8988T (cell line): ENCODE measurements around the gene DLD.
"Not testable (repeated sequence)": the region's sequence is repeated elsewhere in the genome, so short reads cannot be mapped to it uniquely, and the experiment has no call there.

Experiments used
- DNase-seq: peaks from one replicate; pipeline ENCODE4 v3.0.0; 2011

The DLD gene

DNA sequence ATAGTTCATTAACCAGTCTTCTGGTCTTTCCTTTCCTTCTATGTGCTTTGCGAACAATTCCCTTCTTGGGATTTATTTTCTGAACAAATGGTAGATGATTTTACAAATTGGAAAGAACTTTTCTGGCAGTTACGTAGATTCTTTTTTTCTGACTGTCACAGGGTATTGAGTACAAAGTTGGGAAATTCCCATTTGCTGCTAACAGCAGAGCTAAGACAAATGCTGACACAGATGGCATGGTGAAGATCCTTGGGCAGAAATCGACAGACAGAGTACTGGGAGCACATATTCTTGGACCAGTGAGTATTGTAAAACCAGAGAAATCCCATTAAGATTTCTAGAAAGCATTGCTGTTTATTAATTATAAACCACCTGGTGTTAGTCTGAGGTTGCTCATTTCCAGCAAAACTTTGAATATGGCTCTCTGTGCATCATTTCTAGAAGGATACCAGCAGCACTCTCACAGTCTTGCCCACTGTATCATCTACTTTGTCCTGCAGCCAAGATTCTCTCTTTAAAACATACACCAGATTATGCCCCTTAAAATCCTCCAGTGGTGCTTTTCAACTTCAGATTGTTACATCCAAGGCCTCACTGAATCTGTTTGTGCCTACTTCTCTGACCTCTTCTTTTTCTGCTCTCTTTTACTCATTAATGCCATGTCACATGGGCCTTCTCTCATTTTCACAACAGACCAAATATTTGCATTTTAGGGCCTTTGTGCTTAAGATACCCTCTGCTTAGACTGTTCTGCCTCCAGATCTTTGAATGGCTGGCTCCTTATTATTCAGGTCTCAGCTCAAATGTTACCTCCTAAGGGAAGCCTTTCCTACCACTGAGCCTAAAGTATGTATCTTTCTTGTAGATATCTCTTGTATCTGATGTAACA lies 27.0 kb downstream of the DLD start:
- DNase-seq, result no peak

DNA sequence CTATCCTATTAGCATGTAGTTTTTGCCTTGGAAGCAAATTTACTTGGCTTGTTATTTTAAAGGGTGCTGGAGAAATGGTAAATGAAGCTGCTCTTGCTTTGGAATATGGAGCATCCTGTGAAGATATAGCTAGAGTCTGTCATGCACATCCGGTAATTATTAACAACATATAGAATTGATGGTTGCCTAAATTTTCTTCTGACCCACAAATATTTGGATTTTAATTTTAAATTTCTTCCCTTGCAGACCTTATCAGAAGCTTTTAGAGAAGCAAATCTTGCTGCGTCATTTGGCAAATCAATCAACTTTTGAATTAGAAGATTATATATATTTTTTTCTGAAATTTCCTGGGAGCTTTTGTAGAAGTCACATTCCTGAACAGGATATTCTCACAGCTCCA lies 28.0 kb downstream of the DLD start:
- no peak for DNase-seq

DNA sequence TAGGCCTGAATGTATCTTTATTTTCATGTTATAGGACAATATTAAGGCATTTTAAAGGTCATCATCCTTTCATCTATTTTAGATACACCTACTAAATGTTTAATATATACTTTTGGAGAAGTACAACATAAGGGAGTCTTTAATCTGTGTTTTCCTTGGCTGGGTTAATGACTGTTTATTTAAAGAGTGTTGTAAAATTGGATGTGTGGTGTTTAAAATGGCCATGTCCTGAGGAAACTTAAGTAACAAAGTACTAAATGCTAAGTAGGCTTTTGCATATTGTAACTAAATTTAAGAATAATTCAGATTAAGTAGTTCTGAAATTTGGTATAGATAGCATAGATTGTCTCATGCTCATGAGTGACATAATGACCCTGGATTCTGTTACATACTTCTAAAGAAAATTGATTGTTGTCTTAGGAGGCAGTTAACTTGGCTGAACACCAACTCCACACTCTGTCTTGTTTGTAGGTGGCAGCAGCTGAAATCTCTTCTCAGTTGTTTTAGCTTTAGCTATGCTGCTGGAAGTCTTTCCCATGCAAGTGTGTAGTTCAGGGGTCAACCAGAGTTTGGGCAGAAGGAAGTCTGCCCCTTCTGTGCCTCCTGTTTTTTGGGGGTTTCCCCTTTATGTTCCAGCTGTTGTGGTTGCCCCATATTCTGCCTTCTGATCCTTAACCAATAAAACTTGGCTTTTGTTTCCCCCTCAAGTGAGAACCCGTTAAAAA lies 29.2 kb downstream of the DLD start:
- DNase-seq, result no peak

DNA sequence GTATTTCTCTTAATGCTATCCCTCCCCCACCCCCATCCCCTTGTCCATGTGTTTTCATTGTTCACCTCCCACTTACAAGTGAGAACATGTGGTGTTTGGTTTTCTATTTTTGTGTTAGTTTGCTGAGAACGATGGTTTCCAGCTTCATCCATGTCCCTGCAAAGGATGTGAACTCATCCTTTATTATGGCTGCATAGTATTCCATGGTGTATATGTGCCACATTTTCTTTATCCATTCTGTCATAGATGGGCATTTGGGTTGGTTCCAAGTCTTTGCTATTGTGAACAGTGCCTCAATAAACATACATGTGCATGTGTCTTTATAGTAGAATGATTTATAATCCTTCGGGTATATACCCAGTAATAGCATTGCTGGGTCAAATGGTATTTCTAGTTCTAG lies 30.8 kb downstream of the DLD start:
- not testable (repeated sequence) for DNase-seq

GRCh38 chr7:107922886-107923285 lies 31.9 kb downstream of the DLD start:
- DNase-seq, result no peak

- no peak for DNase-seq
These were observed 34.0 kb downstream of the DLD start for GRCh38 chr7:107924841-107925504.

GRCh38 chr7:107926481-107926880 lies 35.5 kb downstream of the DLD start:
- DNase-seq, result no peak

DNA sequence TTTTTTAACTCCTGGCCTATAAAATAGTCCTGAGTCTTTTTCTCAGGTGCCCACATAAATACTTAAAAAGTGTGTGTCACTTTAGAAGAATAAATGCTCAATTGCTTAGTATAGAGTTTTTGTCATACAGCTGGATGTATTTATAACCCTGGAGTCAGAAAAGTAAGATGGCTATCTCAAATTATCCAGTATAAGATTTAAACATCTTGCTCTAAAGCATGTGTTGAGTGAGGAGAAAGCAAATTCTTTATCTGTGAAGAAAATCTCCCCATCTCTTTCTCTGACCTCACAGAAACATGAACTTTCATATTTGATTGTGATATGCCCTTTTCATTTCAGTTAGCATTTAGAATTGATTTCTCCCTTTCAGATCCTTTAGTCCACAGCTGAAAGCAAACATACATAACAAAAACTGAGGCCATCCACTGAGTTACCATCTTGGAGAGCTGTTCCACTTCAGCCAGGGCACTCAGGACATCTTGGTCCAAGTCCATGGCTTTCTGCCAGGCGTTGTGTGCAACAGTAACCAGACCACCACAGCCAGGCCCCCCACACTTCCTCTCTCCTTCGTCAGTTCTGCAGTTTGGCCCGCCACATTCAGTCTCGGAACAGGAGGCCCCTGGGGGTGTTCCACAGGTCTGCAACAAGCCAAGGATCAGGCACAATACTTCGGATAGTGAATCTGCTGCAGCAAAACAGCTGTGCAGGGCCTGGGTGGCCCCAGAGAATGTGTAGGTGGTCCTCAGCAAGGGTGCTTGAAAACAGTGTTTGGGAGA lies 40.9 kb downstream of the DLD start:
- no peak for DNase-seq

DNA sequence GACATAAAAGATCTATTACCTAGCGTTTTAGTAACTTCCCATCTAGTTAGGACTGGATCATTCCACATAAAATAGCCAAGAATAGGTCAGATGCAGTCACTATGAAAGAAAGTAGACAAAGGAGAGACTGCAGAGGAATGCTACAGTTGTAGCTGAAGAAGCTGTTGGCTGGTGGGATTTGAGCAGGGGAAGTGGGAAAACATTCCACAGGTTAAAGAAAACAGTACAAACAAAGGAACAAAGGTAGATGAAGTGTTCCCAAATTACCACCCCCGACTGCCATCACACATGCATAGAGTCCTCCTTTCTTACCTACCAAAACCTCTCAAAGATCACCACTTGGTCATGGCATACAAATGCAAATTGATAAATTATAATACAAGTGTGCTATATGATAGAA lies 41.8 kb downstream of the DLD start:
- DNase-seq, result no peak

DNA sequence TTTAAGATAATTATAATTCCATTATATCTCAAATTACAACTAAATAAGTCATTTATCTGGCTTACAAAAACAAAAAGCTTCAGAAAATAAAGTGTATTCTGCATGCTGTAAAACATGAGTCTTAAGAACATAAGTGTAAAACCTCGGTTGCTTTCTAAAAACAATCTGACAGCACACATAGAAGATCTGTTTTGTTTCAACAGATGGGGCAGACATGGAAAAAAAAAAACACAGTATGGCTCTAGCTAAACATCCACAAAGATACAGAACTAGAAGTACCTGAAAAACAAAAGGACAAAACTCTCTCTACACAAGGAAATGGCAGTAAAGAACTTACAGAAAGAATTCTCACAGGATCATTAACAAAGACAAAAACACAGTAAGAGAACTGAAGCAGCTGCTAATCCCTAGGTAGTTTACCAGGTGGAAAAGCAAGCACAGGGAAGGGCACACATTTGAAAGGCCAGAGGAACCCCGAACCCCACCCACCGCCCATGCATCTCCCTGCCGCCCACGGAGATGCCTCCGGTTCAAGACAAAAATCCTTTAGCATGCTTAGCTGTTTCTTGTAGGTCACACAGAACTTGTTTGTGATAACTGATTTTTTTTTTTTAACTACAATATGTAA lies 42.5 kb downstream of the DLD start:
- DNase-seq, result no peak

DNA sequence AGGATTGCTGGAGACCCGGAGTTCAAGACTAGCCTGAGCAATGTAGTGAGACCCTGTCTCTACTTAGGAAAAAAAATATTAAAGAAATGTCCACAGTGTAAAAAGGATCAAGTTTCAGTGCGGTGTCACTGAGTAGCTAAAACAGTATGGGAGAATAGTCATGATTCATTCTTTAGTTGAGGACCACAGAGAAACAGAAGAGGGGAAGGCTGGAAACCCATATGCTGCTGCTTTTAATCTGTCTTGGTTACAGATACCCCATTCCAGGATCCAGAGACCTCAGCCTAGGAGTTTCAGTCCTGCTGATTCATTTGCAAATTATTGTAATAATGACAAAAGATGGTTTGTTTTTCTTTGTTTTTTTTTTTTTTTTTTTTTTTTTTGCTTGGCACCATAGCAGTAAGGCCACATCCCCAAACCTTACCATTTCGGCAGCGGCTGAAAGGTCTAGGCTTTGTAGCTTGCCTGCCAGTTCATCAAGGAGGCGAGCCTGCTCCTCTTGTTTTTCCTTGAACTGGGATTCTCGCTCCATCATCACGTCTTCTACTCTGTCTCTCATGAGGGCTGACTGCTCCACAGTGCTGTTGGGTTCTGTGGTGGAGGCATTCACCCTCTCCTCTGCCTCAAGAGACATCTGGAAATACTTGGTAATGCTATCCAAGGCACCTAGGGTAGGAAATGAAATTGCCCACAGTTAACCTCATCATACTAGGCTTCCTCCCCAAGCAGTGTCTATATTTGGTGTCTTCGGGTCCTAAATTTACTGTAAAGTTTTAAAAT lies 44.2 kb downstream of the DLD start:
- DNase-seq, result no peak

DNA sequence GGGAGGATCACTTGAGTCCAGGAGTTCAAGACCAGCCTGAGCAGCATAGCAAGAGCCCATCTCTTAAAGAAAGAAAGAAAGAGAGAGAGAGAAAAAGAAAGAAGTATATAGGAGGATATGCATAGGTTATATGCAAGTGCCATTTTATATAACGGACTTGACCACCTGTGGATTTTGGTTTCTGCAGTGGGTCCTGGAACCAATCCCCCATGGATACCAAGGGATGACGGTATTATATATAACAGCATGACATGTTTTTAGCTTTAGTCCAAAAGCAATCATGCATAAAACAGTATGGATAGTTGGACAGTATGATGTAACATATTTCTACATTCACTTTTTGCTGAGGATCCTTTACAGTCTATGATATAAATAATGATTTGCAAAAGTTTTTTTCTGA lies 45.3 kb downstream of the DLD start:
- DNase-seq, result no peak

DNA sequence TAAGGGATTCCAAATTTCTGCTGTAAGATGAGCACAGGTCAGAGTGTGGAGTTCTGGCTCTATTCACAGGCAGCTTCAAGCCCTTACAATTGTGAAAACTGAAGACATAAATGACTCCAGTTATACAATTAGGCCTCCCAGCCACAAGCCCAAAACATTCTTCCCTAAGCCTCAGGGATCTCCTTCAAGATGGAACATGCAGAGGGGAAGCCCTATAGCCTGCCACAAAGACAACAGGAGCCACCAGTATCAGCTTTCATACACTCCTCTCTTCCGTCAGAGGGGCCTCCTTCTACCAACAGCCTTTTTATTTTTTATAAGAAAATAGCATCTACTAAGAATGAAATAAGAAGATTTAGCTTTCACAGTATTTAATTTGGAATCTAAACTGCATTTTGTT lies 46.5 kb downstream of the DLD start:
- no peak for DNase-seq

- DNase-seq, result no peak
These were observed 47.7 kb downstream of the DLD start for GRCh38 chr7:107938456-107939250.

GRCh38 chr7:107939573-107940489 lies 48.8 kb downstream of the DLD start:
- no peak for DNase-seq

DNA sequence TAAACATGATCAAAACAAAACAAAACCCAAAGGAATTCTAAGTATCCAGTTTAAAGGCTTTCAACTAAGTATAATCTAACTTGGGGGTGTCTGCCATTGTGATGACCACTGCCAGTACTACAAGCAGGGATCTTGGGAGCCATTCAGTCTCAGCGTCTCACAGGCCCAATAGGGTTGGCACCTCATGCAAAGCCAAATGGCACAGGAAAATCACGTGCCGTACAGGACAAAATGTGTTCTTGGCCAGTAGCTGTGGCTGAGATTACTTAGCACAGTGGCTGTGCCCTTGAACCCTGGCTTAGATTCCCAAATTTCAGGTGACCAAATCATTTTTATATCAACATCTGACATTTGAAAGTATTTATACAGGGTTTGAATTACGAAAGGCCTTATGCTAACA lies 50.0 kb downstream of the DLD start:
- DNase-seq, result no peak

- no peak for DNase-seq
These were observed 52.0 kb downstream of the DLD start for GRCh38 chr7:107943018-107943417.

DNA sequence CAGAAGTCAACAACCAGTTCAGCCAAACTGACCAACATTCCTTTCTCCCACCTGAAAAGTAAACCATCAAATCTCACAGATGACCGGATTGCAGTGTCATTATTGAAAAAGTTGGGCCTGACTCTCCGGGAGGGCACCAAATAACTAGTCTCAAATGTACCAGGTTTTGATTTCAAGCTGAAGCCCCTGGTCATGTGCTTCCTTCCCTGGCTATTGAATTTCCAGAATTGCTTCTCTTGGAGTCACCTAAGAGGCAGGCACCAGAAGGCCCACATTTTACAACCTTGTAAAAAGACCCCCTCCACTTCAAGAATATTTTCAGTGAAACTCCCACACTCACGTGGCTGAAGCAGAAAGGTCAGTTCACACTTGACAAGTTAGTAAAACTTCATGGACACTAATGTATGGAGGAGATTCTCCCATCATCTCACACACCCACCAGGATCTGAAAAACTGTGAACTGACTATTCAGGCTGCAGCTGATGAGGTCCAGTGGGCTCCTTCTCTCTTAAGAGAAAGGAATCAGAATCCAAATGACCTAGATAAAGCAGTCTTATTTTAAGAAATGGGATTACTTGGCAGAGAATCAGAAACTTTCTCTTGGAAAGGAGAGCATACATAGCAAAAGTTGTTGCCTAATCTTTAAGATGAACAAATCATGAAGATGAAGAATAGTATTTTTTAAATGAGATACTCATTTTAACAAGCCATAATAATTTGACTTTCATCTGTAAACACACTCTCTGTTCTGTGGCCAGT lies 53.6 kb downstream of the DLD start:
- DNase-seq, result no peak

- no peak for DNase-seq
These were observed 54.3 kb downstream of the DLD start for GRCh38 chr7:107945332-107945731.
